IMR-90 (cell line): ENCODE data around the gene ZNF518B. TPM values are rescaled to one million over a fixed set of nuclear protein-coding genes. Genes with fewer than 3 reads are reported as not detected.

ENCODE experiments used
- ATAC-seq: fragments of 200-7000 bp; cut with Tn5 transposase; 2 replicates; pipeline ENCODE4 v1.9.1; 2020; ENCODE audit warnings: low read depth, mild to moderate bottlenecking, moderate library complexity
- BruUV-seq: library from RNA; stranded (reverse); fragments of 400-500 nt; replicated peaks from 2 replicates; lab custom pipeline; 2021; lab: Mats Ljungman, UMichigan
- CTCF ChIA-PET: fragments of 300-600 bp; formaldehyde crosslinking; extraction: SDS; loops from one replicate; lab custom pipeline; 2021; ENCODE audit warnings: antibody characterized with exemption; lab: Yijun Ruan, JAX
- POLR2A ChIA-PET: fragments of 300-600 bp; sonication (Branson Sonifier 250); formaldehyde crosslinking; loops from one replicate; lab custom pipeline; 2022; ENCODE audit warnings: antibody characterized with exemption; ENCODE audit not compliant: unreplicated experiment; lab: Charles Lee
- DNase-seq: peaks from one replicate; pipeline ENCODE4 v3.0.0; 2013
- H2AFZ ChIP-seq: replicated peaks from 2 replicates; pipeline ENCODE3; 2013; ENCODE audit warnings: low read length, mild to moderate bottlenecking; ENCODE audit not compliant: poor library complexity
- H2AK5ac ChIP-seq: 2 replicates; pipeline ENCODE4 v1.6.1; 2013; ENCODE audit warnings: low read depth, low read length, inconsistent platforms
- H2AK9ac ChIP-seq: replicated peaks from 2 replicates; pipeline ENCODE3; 2013; ENCODE audit warnings: mild to moderate bottlenecking, low read depth, low read length, moderate library complexity; ENCODE audit not compliant: poor library complexity
- H2BK120ac ChIP-seq: 2 replicates; pipeline ENCODE4 v1.6.1; 2013; ENCODE audit warnings: low read depth, low read length, inconsistent platforms
- H2BK15ac ChIP-seq: 3 replicates; pipeline ENCODE4 v1.6.1; 2013; ENCODE audit warnings: low read depth, low read length, inconsistent platforms
- H2BK20ac ChIP-seq: 2 replicates; pipeline ENCODE4 v1.6.1; 2013; ENCODE audit warnings: low read depth, mild to moderate bottlenecking, inconsistent platforms, low read length, moderate library complexity
- H2BK5ac ChIP-seq: 2 replicates; pipeline ENCODE4 v1.6.1; 2013; ENCODE audit warnings: mild to moderate bottlenecking, low read depth, low read length, inconsistent platforms; ENCODE audit not compliant: poor library complexity, severe bottlenecking
- H3K14ac ChIP-seq: replicated peaks from 2 replicates; pipeline ENCODE4 v1.6.1; 2013; ENCODE audit warnings: low read depth, low read length, inconsistent platforms
- H3K18ac ChIP-seq: 2 replicates; pipeline ENCODE4 v1.6.1; 2013; ENCODE audit warnings: low read depth, low read length, control low read depth
- H3K23ac ChIP-seq: 2 replicates; pipeline ENCODE4 v1.6.1; 2013; ENCODE audit warnings: low read depth, low read length, inconsistent platforms
- H3K27ac ChIP-seq: 2 replicates; pipeline ENCODE4 v1.5.1; 2013; ENCODE audit warnings: mild to moderate bottlenecking, control low read depth, low read length; ENCODE audit not compliant: insufficient read depth
- H3K27me3 ChIP-seq: 2 replicates; pipeline ENCODE4 v1.6.1; 2013; ENCODE audit warnings: low read length; ENCODE audit not compliant: control insufficient read depth, insufficient read depth
- H3K36me3 ChIP-seq: 2 replicates; pipeline ENCODE4 v1.6.1; 2013; ENCODE audit warnings: low read length, mixed read lengths; ENCODE audit not compliant: control insufficient read depth, insufficient read depth
- H3K4ac ChIP-seq: 2 replicates; pipeline ENCODE4 v1.6.1; 2013; ENCODE audit warnings: low read depth, low read length, inconsistent platforms
- H3K4me1 ChIP-seq: 2 replicates; pipeline ENCODE4 v1.6.1; 2013; ENCODE audit warnings: low read length, mixed read lengths; ENCODE audit not compliant: control insufficient read depth, insufficient read depth
- H3K4me2 ChIP-seq: 2 replicates; pipeline ENCODE4 v1.6.1; 2013; ENCODE audit warnings: low read depth, mild to moderate bottlenecking, control low read depth, low read length, moderate library complexity
- H3K4me3 ChIP-seq: 2 replicates; pipeline ENCODE4 v1.5.1; 2013; ENCODE audit warnings: low read depth, mild to moderate bottlenecking, control low read depth, low read length, moderate library complexity; ENCODE audit not compliant: insufficient read depth
- H3K56ac ChIP-seq: 2 replicates; pipeline ENCODE4 v1.6.1; 2013; ENCODE audit warnings: low read length, inconsistent platforms; ENCODE audit not compliant: insufficient read depth; ENCODE audit errors: extremely low read depth
- H3K79me1 ChIP-seq, 2 experiments: 2 replicates each; pipeline ENCODE4 v1.6.1; 2013; ENCODE audit warnings: low read length in 2 of 2, inconsistent platforms in 1 of 2, low read depth in 1 of 2
- H3K9ac ChIP-seq: 2 replicates; pipeline ENCODE4 v1.6.1; 2013; ENCODE audit warnings: low read depth, low read length, control low read depth
- H3K9me1 ChIP-seq: 2 replicates; pipeline ENCODE4 v1.6.1; 2013; ENCODE audit warnings: low read length, inconsistent platforms; ENCODE audit not compliant: insufficient read depth
- H3K9me3 ChIP-seq: 2 replicates; pipeline ENCODE4 v1.6.1; 2013; ENCODE audit warnings: low read length; ENCODE audit not compliant: control insufficient read depth, insufficient read depth
- H4K20me1 ChIP-seq: 2 replicates; pipeline ENCODE4 v1.6.1; 2013; ENCODE audit warnings: low read length, inconsistent platforms; ENCODE audit not compliant: insufficient read depth
- H4K5ac ChIP-seq: 2 replicates; pipeline ENCODE4 v1.6.1; 2013; ENCODE audit warnings: mild to moderate bottlenecking, low read depth, low read length, control low read depth
- H4K8ac ChIP-seq, 2 experiments: 2 replicates each; pipeline ENCODE4 v1.6.1; 2013; ENCODE audit warnings: low read depth in 2 of 2, low read length in 2 of 2, control low read depth in 1 of 2, inconsistent platforms in 1 of 2
- H4K91ac ChIP-seq: 2 replicates; pipeline ENCODE4 v1.6.1; 2013; ENCODE audit warnings: low read depth, low read length, inconsistent platforms; ENCODE audit not compliant: insufficient read depth
- BHLHE40 ChIP-seq: fragments of 150-350 bp; IDR thresholded peaks from 2 replicates; pipeline ENCODE4 v1.6.1; 2016; ENCODE audit warnings: mild to moderate bottlenecking, low read depth, low read length
- CEBPB ChIP-seq: IDR thresholded peaks from 2 replicates; pipeline ENCODE4 v1.6.1; 2012; ENCODE audit warnings: low read depth, low read length, improper control_type of control experiment
- CTCF ChIP-seq: conservative IDR thresholded peaks from 2 replicates; pipeline ENCODE4 v1.5.1; 2012; ENCODE audit warnings: mild to moderate bottlenecking, low read depth, low read length, improper control_type of control experiment
- ELK1 ChIP-seq: fragments of 150-350 bp; IDR thresholded peaks from 2 replicates; pipeline ENCODE4 v1.6.1; 2016; ENCODE audit warnings: low read depth, mild to moderate bottlenecking, low read length, moderate library complexity, borderline replicate concordance
- FOS ChIP-seq: fragments of 150-350 bp; IDR thresholded peaks from 2 replicates; pipeline ENCODE4 v1.6.1; 2016; ENCODE audit warnings: low read depth, low read length
- MAFK ChIP-seq: IDR thresholded peaks from 2 replicates; pipeline ENCODE4 v1.6.1; 2012; ENCODE audit warnings: low read depth, low read length, improper control_type of control experiment
- MAZ ChIP-seq: IDR thresholded peaks from 2 replicates; pipeline ENCODE4 v1.6.1; 2012; ENCODE audit warnings: low read depth, mild to moderate bottlenecking, low read length, improper control_type of control experiment, moderate library complexity, borderline replicate concordance
- MXI1 ChIP-seq: IDR thresholded peaks from 2 replicates; pipeline ENCODE4 v1.6.1; 2012; ENCODE audit warnings: low read depth, mild to moderate bottlenecking, low read length, moderate library complexity, borderline replicate concordance
- NFE2L2 ChIP-seq: fragments of 150-350 bp; IDR thresholded peaks from 2 replicates; pipeline ENCODE4 v1.6.1; 2016; ENCODE audit warnings: low read depth, mild to moderate bottlenecking, low read length
- RAD21 ChIP-seq: IDR thresholded peaks from 2 replicates; pipeline ENCODE4 v1.6.1; 2012; ENCODE audit warnings: low read length, improper control_type of control experiment
- RCOR1 ChIP-seq: IDR thresholded peaks from 2 replicates; pipeline ENCODE4 v1.6.1; 2012; ENCODE audit warnings: mild to moderate bottlenecking, low read length, improper control_type of control experiment; ENCODE audit not compliant: insufficient replicate concordance
- RFX5 ChIP-seq: IDR thresholded peaks from 2 replicates; pipeline ENCODE4 v1.8.0; 2012; ENCODE audit warnings: low read depth, mild to moderate bottlenecking, low read length, moderate library complexity
- SMC3 ChIP-seq: fragments of 150-350 bp; IDR thresholded peaks from 2 replicates; pipeline ENCODE4 v1.6.1; 2016; ENCODE audit warnings: low read depth, mild to moderate bottlenecking, antibody characterized with exemption, low read length, moderate library complexity
- WGBS, 2 experiments: methylation state at CpG; one replicate each; pipeline versions ENCODE4 v1.1.5 to v1.1.7; 2013; ENCODE audit warnings: missing lambda C conversion rate in 2 of 2; ENCODE audit not compliant: insufficient read length in 1 of 2; ENCODE audit errors: extremely low coverage in 2 of 2; 5-methylcytosine and 5-hydroxymethylcytosine counted together
- dilution Hi-C: fragments of 300-500 bp; cut with HindIII; formaldehyde crosslinking; loops from one replicate; pipeline ENCODE4 v1.14.3; 2018; ENCODE audit warnings: low sequenced_read_pairs; ENCODE audit not compliant: unreplicated experiment
- in situ Hi-C: fragments of 300-500 bp; cut with MboI; formaldehyde crosslinking; loops from 3 replicates; pipeline ENCODE4 v1.14.3; 2019; ENCODE audit warnings: low sequenced_read_pairs, inconsistent platforms, mixed read lengths
- intact Hi-C: fragments of 100-400 bp; cut with micrococcal nuclease; formaldehyde crosslinking; loops from 2 replicates; pipeline ENCODE4 v1.10.0; 2022
- polyA plus RNA-seq, 3 experiments: library from polyadenylated mRNA; depleted of rRNA; stranded (reverse); fragments of >200 nt; gene quantifications; 2 replicates each; pipeline ENCODE4 v1.2.3, GENCODE V29; 2012; ENCODE audit warnings: low replicate concordance in 1 of 3
- total RNA-seq: library from RNA; depleted of rRNA; stranded (reverse); fragments of >200 nt; gene quantifications from 2 replicates; pipeline ENCODE4 v1.2.3, GENCODE V29; 2012
- TF ChIP-seq, protein P1 (sequence below): fragments of 150-350 bp; IDR thresholded peaks from 2 replicates; pipeline ENCODE4 v1.6.1; 2017; ENCODE audit warnings: mild to moderate bottlenecking, antibody characterized with exemption, low read length, low read depth

The ZNF518B gene
- total and polyA plus RNA-seq, 2 of the 4 experiments (the other 2 are of a cell fraction): 7.3 to 56.8 TPM

GRCh38 chr4:10403633-10404445 lies 53.4 kb downstream of the ZNF518B start:
- ChIA-PET POLR2A (no interaction called here), CTCF (interaction anchor here (0.9 to 1.4 kb wide), 4 partner anchors 9 to 245 kb away, joined by 3 to 5 read pairs (median 4); no protein-coding TSS in a partner anchor)
- Histone ChIP-seq H3K4me2 (no peak overlapping the region), H4K5ac (no peak overlapping the region), H2BK5ac (no peak overlapping the region), H2BK120ac (no peak overlapping the region), H2BK20ac (no peak overlapping the region), H4K20me1 (no peaks in the 10 kb centered on the region), H3K14ac (no peak overlapping the region), H2AK5ac (no peak overlapping the region), H4K91ac (no peak overlapping the region), H2AFZ (no peak overlapping the region), H3K79me1 (no peaks in the 10 kb centered on the region), H3K4me3 (no peak overlapping the region), H3K27me3 (no peaks in the 10 kb centered on the region), H3K4me1 (no peaks in the 10 kb centered on the region), H3K9me3 (no peaks in the 10 kb centered on the region), H4K8ac (no peak overlapping the region), H2AK9ac (no peak overlapping the region), H3K36me3 (no peaks in the 10 kb centered on the region), H3K23ac (no peak overlapping the region), H3K18ac (no peak overlapping the region), H3K9ac (no peak overlapping the region), H3K56ac (no peak overlapping the region), H3K4ac (no peak overlapping the region), H3K9me1 (no peaks in the 10 kb centered on the region), H3K27ac (no peak overlapping the region), H2BK15ac (no peak overlapping the region)
- no CpG with 5 or more reads among the region's 6 CpGs for WGBS, 2 experiments
- peak; percentile 30 for DNase-seq
- intact Hi-C loops (loop anchor here (1.0 kb wide), 3 partner anchors 239 to 386 kb away; no protein-coding TSS in a partner anchor), dilution Hi-C loops (loop anchor here (25.0 kb wide), 1 partner anchor 242 kb away; no protein-coding TSS in a partner anchor), in situ Hi-C loops (loop anchor here (5.0 kb wide), 1 partner anchor 237 kb away; no protein-coding TSS in a partner anchor)
- ATAC-seq: peak; percentile 77
- BruUV-seq: no TSS peak
- no peak for TF ChIP-seq CEBPB
- TF ChIP-seq MAFK: no peak
- peak; percentile 55 for TF ChIP-seq CTCF
- TF ChIP-seq NFE2L2: no peak
- TF ChIP-seq, protein P1, sequence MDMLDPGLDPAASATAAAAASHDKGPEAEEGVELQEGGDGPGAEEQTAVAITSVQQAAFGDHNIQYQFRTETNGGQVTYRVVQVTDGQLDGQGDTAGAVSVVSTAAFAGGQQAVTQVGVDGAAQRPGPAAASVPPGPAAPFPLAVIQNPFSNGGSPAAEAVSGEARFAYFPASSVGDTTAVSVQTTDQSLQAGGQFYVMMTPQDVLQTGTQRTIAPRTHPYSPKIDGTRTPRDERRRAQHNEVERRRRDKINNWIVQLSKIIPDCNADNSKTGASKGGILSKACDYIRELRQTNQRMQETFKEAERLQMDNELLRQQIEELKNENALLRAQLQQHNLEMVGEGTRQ: no peak
- no peak for TF ChIP-seq ELK1
- TF ChIP-seq FOS: no peak
- TF ChIP-seq MAZ: no peak
- peak; percentile 61 for TF ChIP-seq RAD21
- TF ChIP-seq SMC3: peak; percentile 53
- TF ChIP-seq RCOR1: no peak
- TF ChIP-seq RFX5: no peak
- TF ChIP-seq MXI1: no peak
- no peak for TF ChIP-seq BHLHE40
